Lower leg skin (tissue), 3 donors: ENCODE data around the gene ST3GAL5.

Experiments
- CTCF ChIP-seq, 3 donors: fragments of 450-650 bp; IDR thresholded peaks; one replicate each; pipeline ENCODE4 v1.5.1; 2016; ENCODE audit warnings: antibody characterized with exemption in 3 of 3, mild to moderate bottlenecking in 3 of 3, moderate library complexity in 2 of 3
- POLR2A ChIP-seq, 2 donors: fragments of 450-650 bp; IDR thresholded peaks; one replicate each; pipeline ENCODE4 v1.6.1; 2016 to 2017; ENCODE audit warnings: antibody characterized with exemption in 2 of 2, mild to moderate bottlenecking in 1 of 2, moderate library complexity in 1 of 2

DNA sequence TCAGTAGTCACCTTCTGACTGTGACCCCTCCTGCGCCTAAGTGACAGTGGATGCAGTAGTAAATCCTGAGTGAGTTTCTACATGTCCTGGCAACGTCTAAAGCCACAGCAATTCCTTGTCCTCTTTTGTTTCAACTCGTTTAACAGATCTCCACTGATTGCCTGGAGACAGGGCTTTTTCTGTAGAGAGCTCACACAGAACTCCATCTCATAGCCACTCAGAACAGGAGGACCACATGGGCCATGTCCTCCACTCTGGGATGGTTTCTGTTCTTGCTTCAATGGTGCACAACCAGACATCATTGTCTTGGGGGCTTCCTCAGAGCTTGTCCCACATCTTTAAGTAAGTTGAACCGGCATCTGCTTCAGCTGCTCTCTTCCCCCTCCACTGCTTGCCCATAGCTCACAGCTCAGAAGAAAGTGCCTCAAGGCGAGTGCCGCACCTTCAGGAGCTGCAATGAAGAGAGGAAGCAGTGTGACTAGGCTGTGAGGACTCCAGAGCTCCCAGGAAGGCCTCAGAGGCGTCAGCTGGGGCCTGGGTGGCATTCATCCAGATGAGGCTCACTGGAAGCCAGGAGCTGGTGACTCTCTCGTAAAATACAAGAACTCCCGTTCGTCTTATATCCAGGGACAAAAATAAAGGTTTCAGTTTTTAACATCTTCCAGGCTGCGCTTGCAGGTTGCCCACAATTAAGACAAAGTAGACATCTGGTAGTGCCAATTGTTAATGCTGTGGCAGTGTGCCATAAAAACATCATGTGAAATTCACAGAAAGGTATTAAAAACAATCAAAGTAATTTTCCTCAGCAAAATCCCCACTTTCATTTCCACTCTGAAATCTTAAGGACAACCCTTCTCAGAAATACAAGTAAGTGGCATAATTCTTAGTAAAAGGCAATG, 37.3 kb downstream of the ST3GAL5 start:
- no peak for TF ChIP-seq POLR2A (IDR thresholded peaks at IDR 0.05)
- no peak for TF ChIP-seq CTCF (IDR thresholded peaks at IDR 0.05)
